OCI-LY7 (cell line): ENCODE measurements around the gene ITGB1. TPM values are rescaled to one million over a fixed set of nuclear protein-coding genes. Genes with fewer than 3 reads are reported as not detected.
"Not testable (repeated sequence)": the region's sequence is repeated elsewhere in the genome, so short reads cannot be mapped to it uniquely, and the experiment has no call there.

Experiments used
- BruUV-seq: library from RNA; stranded (reverse); fragments of 400-500 nt; replicated peaks from 2 replicates; lab custom pipeline; 2021; lab: Mats Ljungman, UMichigan
- CTCF ChIA-PET: fragments of 300-600 bp; sonication (Branson Sonifier 250); formaldehyde crosslinking; loops from one replicate; lab custom pipeline; 2022; ENCODE audit warnings: antibody characterized with exemption; ENCODE audit not compliant: unreplicated experiment; lab: Charles Lee
- POLR2A ChIA-PET: fragments of 300-600 bp; sonication (Branson Sonifier 250); formaldehyde crosslinking; loops from one replicate; lab custom pipeline; 2022; ENCODE audit warnings: antibody characterized with exemption; lab: Charles Lee
- DNase-seq: peaks from one replicate; pipeline ENCODE4 v3.0.0-alpha.2; 2015; ENCODE audit warnings: low spot score
- H2AFZ ChIP-seq: fragments of 200-600 bp; sonication (generic), shearing (Covaris generic); 2 replicates; pipeline ENCODE4 v1.6.1; 2014; ENCODE audit warnings: mild to moderate bottlenecking, antibody characterized with exemption, low read length, moderate library complexity
- H3K27ac ChIP-seq: fragments of 200-600 bp; sonication (generic); 2 replicates; pipeline ENCODE4 v1.5.1; 2014; ENCODE audit warnings: mixed run types, low read depth, mild to moderate bottlenecking, moderate library complexity, low read length, inconsistent platforms; ENCODE audit not compliant: poor library complexity, severe bottlenecking
- H3K36me3 ChIP-seq: fragments of 200-600 bp; sonication (generic); 2 replicates; pipeline ENCODE4 v1.6.1; 2014; ENCODE audit warnings: mild to moderate bottlenecking, antibody characterized with exemption, low read length, moderate library complexity, mixed read lengths; ENCODE audit not compliant: insufficient read depth
- H3K4me1 ChIP-seq: fragments of 200-600 bp; sonication (generic); 2 replicates; pipeline ENCODE4 v1.5.1; 2014; ENCODE audit warnings: mild to moderate bottlenecking, low read length; ENCODE audit not compliant: insufficient read depth, poor library complexity, severe bottlenecking
- H3K4me2 ChIP-seq: fragments of 200-600 bp; sonication (generic); 2 replicates; pipeline ENCODE4 v1.6.1; 2014; ENCODE audit warnings: mild to moderate bottlenecking, low read length
- H3K4me3 ChIP-seq: fragments of 200-600 bp; sonication (generic); 2 replicates; pipeline ENCODE4 v1.5.1; 2014; ENCODE audit warnings: mild to moderate bottlenecking, low read depth, low read length; ENCODE audit not compliant: poor library complexity, severe bottlenecking
- H3K79me2 ChIP-seq: fragments of 200-600 bp; sonication (generic); 2 replicates; pipeline ENCODE4 v1.6.1; 2016; ENCODE audit warnings: low read depth, mild to moderate bottlenecking, low read length, moderate library complexity, mixed read lengths; ENCODE audit not compliant: insufficient read depth
- H3K9me2 ChIP-seq: fragments of 200-600 bp; sonication (generic); 2 replicates; pipeline ENCODE4 v1.6.1; 2016; ENCODE audit warnings: mild to moderate bottlenecking, low read length, mixed read lengths; ENCODE audit not compliant: insufficient read depth
- H3K9me3 ChIP-seq: fragments of 200-600 bp; sonication (generic); 2 replicates; pipeline ENCODE4 v1.6.1; 2014; ENCODE audit warnings: mild to moderate bottlenecking, mixed run types, low read length, mixed read lengths
- H4K20me1 ChIP-seq: fragments of 200-600 bp; sonication (generic); 2 replicates; pipeline ENCODE4 v1.6.1; 2014; ENCODE audit warnings: mild to moderate bottlenecking, antibody characterized with exemption, low read length, moderate library complexity, mixed read lengths; ENCODE audit not compliant: insufficient read depth
- CTCF ChIP-seq: fragments of 200-600 bp; sonication (generic); conservative IDR thresholded peaks from 2 replicates; pipeline ENCODE4 v1.5.1; 2014; ENCODE audit warnings: mild to moderate bottlenecking, antibody characterized with exemption, low read length, moderate library complexity, mixed read lengths
- EZH2phosphoT487 ChIP-seq: fragments of 200-600 bp; sonication (generic); IDR thresholded peaks from 2 replicates; pipeline ENCODE4 v1.6.1; 2018; ENCODE audit warnings: low read depth, borderline replicate concordance, mild to moderate bottlenecking, mixed run types, antibody characterized with exemption, low read length, moderate library complexity, mixed read lengths
- intact Hi-C: fragments of 100-400 bp; cut with micrococcal nuclease; formaldehyde crosslinking; loops from one replicate; pipeline ENCODE4 v1.10.0; 2022; ENCODE audit not compliant: unreplicated experiment
- total RNA-seq, 2 experiments: library from RNA; depleted of rRNA in 1 of 2; stranded (reverse); fragments of >200 nt in 1 of 2; shearing (Covaris generic) in 1 of 2; gene quantifications; 2 replicates each; pipeline ENCODE4 v1.2.3, GENCODE V29; 2014 to 2022

Gene ITGB1
- total RNA-seq, 2 experiments from 2014 or later = 165 to 167 TPM

DNA sequence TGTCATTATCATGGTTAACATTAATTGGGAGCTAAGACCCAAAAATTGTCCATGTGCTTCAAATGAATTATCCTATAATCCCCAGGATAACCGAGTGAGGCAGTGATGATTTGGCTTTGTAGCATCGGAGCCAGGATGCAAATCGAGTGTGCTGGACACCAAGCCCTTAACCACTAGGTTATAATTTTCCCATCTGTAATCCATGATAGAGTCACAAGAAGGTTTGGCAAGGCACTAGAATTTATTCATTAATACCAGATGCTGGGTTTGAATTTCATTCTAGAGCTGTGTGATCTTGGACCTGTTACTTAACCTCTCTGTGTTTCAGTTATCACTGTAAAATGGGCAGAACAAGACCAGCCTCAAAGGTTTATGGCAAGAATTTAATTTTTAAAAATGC is 21.0 kb upstream of the ITGB1 start:
- Histone ChIP-seq H2AFZ (no peak overlapping the region), H3K9me3 (peaks cover 5% of the 10 kb centered on the region; the same call in 1 of the 2 replicates), H4K20me1 (no peaks in the 10 kb centered on the region), H3K27ac (no peak overlapping the region), H3K4me1 (peaks cover 70% of the 10 kb centered on the region), H3K4me3 (no peak overlapping the region), H3K4me2 (no peak overlapping the region), H3K79me2 (no peaks in the 10 kb centered on the region), H3K9me2 (no peaks in the 10 kb centered on the region), H3K36me3 (peaks cover 6% of the 10 kb centered on the region; the same call in 1 of the 2 replicates)
- BruUV-seq = no TSS peak
- intact Hi-C loops = no loop called here
- ChIA-PET CTCF (no interaction called here), POLR2A (interaction anchor here (0.6 to 7.2 kb wide), 6 partner anchors 9 to 25 kb away, joined by 3 to 68 read pairs (median 6); no protein-coding TSS in a partner anchor)
- TF ChIP-seq EZH2phosphoT487 = no peak
- TF ChIP-seq CTCF = no peak
- DNase-seq = no peak

DNA sequence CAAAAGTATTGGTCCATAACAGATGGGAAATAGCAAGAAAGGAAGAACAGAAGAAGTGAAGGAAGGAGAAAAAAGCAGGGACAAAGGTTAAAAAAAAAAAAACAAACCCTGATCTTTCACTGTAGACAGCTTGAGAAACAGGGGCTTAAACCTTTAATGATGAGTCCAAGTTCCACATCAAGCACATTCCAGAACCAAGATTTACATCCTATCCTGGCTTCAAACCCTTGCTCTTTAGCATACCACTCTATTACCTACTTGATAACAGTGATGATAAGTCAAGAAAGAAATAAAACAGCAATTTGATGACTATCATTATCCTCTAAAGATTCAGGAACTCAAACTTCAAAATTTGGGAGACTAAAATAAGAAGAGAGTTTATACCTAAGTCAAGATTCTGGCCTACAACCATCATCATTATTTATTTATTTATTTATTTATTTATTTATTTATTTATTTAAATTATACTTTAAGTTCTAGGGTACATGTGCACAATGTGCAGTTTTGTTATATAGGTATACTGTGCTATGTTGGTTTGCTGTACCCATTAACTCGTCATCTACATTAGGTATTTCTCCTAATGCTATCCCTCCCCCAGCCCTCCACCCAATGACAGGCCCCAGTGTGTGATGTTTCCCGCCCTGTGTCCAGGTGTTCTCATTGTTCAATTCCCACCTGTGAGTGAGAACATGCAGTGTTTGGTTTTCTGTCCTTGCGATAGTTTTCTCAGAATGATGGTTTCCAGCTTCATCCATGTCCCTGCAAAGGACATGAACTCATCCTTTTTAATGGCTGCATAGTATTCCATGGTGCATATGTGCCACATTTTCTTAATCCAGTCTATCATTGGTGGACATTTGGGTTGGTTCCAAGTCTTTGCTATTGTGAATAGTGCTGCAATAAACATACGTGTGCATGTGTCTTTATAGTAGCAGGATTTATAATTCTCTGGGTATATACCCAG is 20.1 kb upstream of the ITGB1 start:
- H3K27ac ChIP-seq, H3K4me2 ChIP-seq, BruUV-seq, H3K9me2 ChIP-seq, intact Hi-C loops, DNase-seq, H3K79me2 ChIP-seq, H4K20me1 ChIP-seq, H3K36me3 ChIP-seq, H3K4me3 ChIP-seq, H3K9me3 ChIP-seq, H2AFZ ChIP-seq, CTCF ChIA-PET: not testable (repeated sequence)
- H3K4me1 ChIP-seq = peaks cover 72% of the 10 kb centered on the region
- POLR2A ChIA-PET = interaction anchor here (1.5 kb wide), 1 partner anchor 18 kb away, joined by 4 read pairs; no protein-coding TSS in a partner anchor

GRCh38 chr10:32976338-32976737 is 18.3 kb upstream of the ITGB1 start:
- DNase-seq = no peak
- no peak overlapping the region for H2AFZ ChIP-seq
- H3K9me2 ChIP-seq = no peaks in the 10 kb centered on the region
- H3K27ac ChIP-seq = no peak overlapping the region
- H3K4me3 ChIP-seq = no peak overlapping the region
- BruUV-seq = no TSS peak
- peaks cover 6% of the 10 kb centered on the region; the same call in 1 of the 2 replicates for H3K36me3 ChIP-seq
- CTCF ChIA-PET = no interaction called here
- H3K4me1 ChIP-seq = peaks cover 72% of the 10 kb centered on the region
- no peaks in the 10 kb centered on the region for H3K79me2 ChIP-seq
- POLR2A ChIA-PET = interaction anchor here (1.2 kb wide), 1 partner anchor 9 kb away, joined by 6 read pairs; no protein-coding TSS in a partner anchor
- no peaks in the 10 kb centered on the region for H4K20me1 ChIP-seq
- H3K4me2 ChIP-seq = no peak overlapping the region
- intact Hi-C loops = no loop called here
- no peak for TF ChIP-seq CTCF
- no peak for TF ChIP-seq EZH2phosphoT487
- peaks cover 5% of the 10 kb centered on the region; the same call in 1 of the 2 replicates for H3K9me3 ChIP-seq
